ENCODE data around the gene PIP4P1.

PIP4P1 gene

GRCh38 chr14:20434701-20435581 is 26.3 kb downstream of the PIP4P1 start:
- DNase-seq: no peak

- DNase-seq: no peak
Measured at GRCh38 chr14:20429801-20430669, 31.2 kb downstream of the PIP4P1 start.

GRCh38 chr14:20428802-20429201 is 32.4 kb downstream of the PIP4P1 start:
- no peak for DNase-seq

GRCh38 chr14:20428010-20428365 is 33.2 kb downstream of the PIP4P1 start:
- DNase-seq: no peak

- DNase-seq: peak; percentile 62
Measured at GRCh38 chr14:20427231-20428009, 33.8 kb downstream of the PIP4P1 start.

- DNase-seq: no peak
Measured at GRCh38 chr14:20424851-20425250, 36.4 kb downstream of the PIP4P1 start.

- no peak for DNase-seq
Measured at GRCh38 chr14:20422886-20423285, 38.3 kb downstream of the PIP4P1 start.

GRCh38 chr14:20421267-20421666 is 40.0 kb downstream of the PIP4P1 start:
- DNase-seq: no peak

GRCh38 chr14:20419419-20419818 is 41.8 kb downstream of the PIP4P1 start:
- no peak for DNase-seq

- DNase-seq: no peak
Measured at GRCh38 chr14:20418501-20418909, 42.7 kb downstream of the PIP4P1 start.

- no peak for DNase-seq
Measured at GRCh38 chr14:20417250-20418186, 43.7 kb downstream of the PIP4P1 start.

GRCh38 chr14:20416223-20416622 is 45.0 kb downstream of the PIP4P1 start:
- no peak for DNase-seq

GRCh38 chr14:20415782-20416206 is 45.4 kb downstream of the PIP4P1 start:
- peak; percentile 55 for DNase-seq

GRCh38 chr14:20413744-20414082 is 47.5 kb downstream of the PIP4P1 start:
- DNase-seq: peak; percentile 5

GRCh38 chr14:20412876-20413743 is 48.1 kb downstream of the PIP4P1 start, which contains the start of gene TEP1:
TSS of gene TEP1 (minus strand) at chr14:20413501. CDS start at chr14:20408439, 5,062 bp downstream.
- peak; percentile 84 for DNase-seq

GRCh38 chr14:20412411-20412810 is 48.8 kb downstream of the PIP4P1 start:
- peak; percentile 5 for DNase-seq

GRCh38 chr14:20409226-20409625 is 52.0 kb downstream of the PIP4P1 start:
- DNase-seq: peak; percentile 86
